AG09319 (cell line): ENCODE measurements around the gene UMAD1.

ENCODE experiments used
- DNase-seq: peaks from one replicate; pipeline ENCODE4 v3.0.0-alpha.2; 2010; ENCODE audit warnings: low read depth; ENCODE audit errors: extremely low read depth
- TF ChIP-seq, protein P1 (sequence below): IDR thresholded peaks from 2 replicates; pipeline ENCODE4 v1.5.1; 2011; ENCODE audit warnings: low read depth, mild to moderate bottlenecking, inconsistent platforms, low read length, moderate library complexity

Gene UMAD1

GRCh38 chr7:7614018-7614741 lies 26.4 kb upstream of the UMAD1 start:
- TF ChIP-seq, protein P1, sequence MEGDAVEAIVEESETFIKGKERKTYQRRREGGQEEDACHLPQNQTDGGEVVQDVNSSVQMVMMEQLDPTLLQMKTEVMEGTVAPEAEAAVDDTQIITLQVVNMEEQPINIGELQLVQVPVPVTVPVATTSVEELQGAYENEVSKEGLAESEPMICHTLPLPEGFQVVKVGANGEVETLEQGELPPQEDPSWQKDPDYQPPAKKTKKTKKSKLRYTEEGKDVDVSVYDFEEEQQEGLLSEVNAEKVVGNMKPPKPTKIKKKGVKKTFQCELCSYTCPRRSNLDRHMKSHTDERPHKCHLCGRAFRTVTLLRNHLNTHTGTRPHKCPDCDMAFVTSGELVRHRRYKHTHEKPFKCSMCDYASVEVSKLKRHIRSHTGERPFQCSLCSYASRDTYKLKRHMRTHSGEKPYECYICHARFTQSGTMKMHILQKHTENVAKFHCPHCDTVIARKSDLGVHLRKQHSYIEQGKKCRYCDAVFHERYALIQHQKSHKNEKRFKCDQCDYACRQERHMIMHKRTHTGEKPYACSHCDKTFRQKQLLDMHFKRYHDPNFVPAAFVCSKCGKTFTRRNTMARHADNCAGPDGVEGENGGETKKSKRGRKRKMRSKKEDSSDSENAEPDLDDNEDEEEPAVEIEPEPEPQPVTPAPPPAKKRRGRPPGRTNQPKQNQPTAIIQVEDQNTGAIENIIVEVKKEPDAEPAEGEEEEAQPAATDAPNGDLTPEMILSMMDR = no peak
- DNase-seq = no peak

GRCh38 chr7:7617550-7617949 lies 23.0 kb upstream of the UMAD1 start:
- DNase-seq = no peak
- TF ChIP-seq, protein P1 = no peak

GRCh38 chr7:7618410-7618809 lies 22.1 kb upstream of the UMAD1 start:
- TF ChIP-seq, protein P1 = no peak
- DNase-seq = no peak

- DNase-seq = no peak
- TF ChIP-seq, protein P1 = no peak
Observed at GRCh38 chr7:7620236-7620635, 20.3 kb upstream of the UMAD1 start.

- no peak for DNase-seq
- TF ChIP-seq, protein P1 = no peak
Observed at GRCh38 chr7:7620644-7621210, 19.8 kb upstream of the UMAD1 start.

GRCh38 chr7:7628476-7628875 lies 12.1 kb upstream of the UMAD1 start:
- no peak for DNase-seq
- TF ChIP-seq, protein P1 = no peak

- no peak for DNase-seq
- TF ChIP-seq, protein P1 = no peak
Observed at GRCh38 chr7:7630626-7631329, 9.8 kb upstream of the UMAD1 start.
